Karpas-422 (cell line): ENCODE data around the gene UBE2J2. TPM values are rescaled to one million over a fixed set of nuclear protein-coding genes. Genes with fewer than 3 reads are reported as not detected.

Source experiments
- DNase-seq: peaks from one replicate; pipeline ENCODE4 v3.0.0-alpha.2; 2015
- H2AFZ ChIP-seq: fragments of 200-600 bp; sonication (generic); 2 replicates; pipeline ENCODE4 v1.6.1; 2014; ENCODE audit warnings: antibody characterized with exemption, low read length, mixed read lengths
- H3K27ac ChIP-seq: fragments of 200-600 bp; sonication (generic); 2 replicates; pipeline ENCODE4 v1.5.1; 2014; ENCODE audit warnings: mild to moderate bottlenecking, low read length, moderate library complexity
- H3K27me3 ChIP-seq: fragments of 200-600 bp; sonication (generic); 2 replicates; pipeline ENCODE4 v1.6.1; 2014; ENCODE audit warnings: low read length, mixed read lengths
- H3K36me3 ChIP-seq: fragments of 200-600 bp; sonication (generic); 2 replicates; pipeline ENCODE4 v1.6.1; 2014; ENCODE audit warnings: low read length, mixed read lengths; ENCODE audit not compliant: insufficient read depth
- H3K4me1 ChIP-seq: fragments of 200-600 bp; sonication (generic); 2 replicates; pipeline ENCODE4 v1.6.1; 2014; ENCODE audit warnings: mild to moderate bottlenecking, low read length, mixed read lengths
- H3K4me2 ChIP-seq: fragments of 200-600 bp; sonication (generic); 2 replicates; pipeline ENCODE4 v1.6.1; 2014; ENCODE audit warnings: low read length, low read depth, mild to moderate bottlenecking; ENCODE audit not compliant: poor library complexity, severe bottlenecking
- H3K4me3 ChIP-seq: fragments of 200-600 bp; sonication (generic); 2 replicates; pipeline ENCODE4 v1.5.1; 2014; ENCODE audit warnings: mild to moderate bottlenecking, antibody characterized with exemption, low read length, mixed read lengths
- H3K79me2 ChIP-seq: fragments of 200-600 bp; sonication (generic); 2 replicates; pipeline ENCODE4 v1.6.1; 2014; ENCODE audit warnings: mild to moderate bottlenecking, low read length, mixed read lengths
- H3K9ac ChIP-seq: fragments of 200-600 bp; sonication (generic); 2 replicates; pipeline ENCODE4 v1.6.0; 2014; ENCODE audit warnings: low read length
- H3K9me2 ChIP-seq: fragments of 200-600 bp; sonication (generic), shearing (Covaris generic); replicated peaks from 2 replicates; pipeline ENCODE4 v1.6.0; 2014; ENCODE audit warnings: mild to moderate bottlenecking, low read length, moderate library complexity; ENCODE audit not compliant: insufficient read depth
- H3K9me3 ChIP-seq: fragments of 300-700, 200-600 bp; sonication (generic); 2 replicates; pipeline ENCODE4 v1.6.1; 2014; ENCODE audit warnings: low read length, mixed read lengths
- H4K20me1 ChIP-seq: fragments of 200-600 bp; sonication (generic); 2 replicates; pipeline ENCODE4 v1.6.1; 2014; ENCODE audit warnings: mild to moderate bottlenecking, antibody characterized with exemption, low read length, low read depth; ENCODE audit not compliant: insufficient read depth
- total RNA-seq: library from RNA; depleted of rRNA; stranded (reverse); fragments of >200 nt; shearing (Covaris generic); gene quantifications from 2 replicates; pipeline ENCODE4 v1.2.3, GENCODE V29; 2014; ENCODE audit warnings: low replicate concordance

The UBE2J2 gene
- total RNA-seq, 1 experiment from 2014 or later = 46.1 TPM

DNA sequence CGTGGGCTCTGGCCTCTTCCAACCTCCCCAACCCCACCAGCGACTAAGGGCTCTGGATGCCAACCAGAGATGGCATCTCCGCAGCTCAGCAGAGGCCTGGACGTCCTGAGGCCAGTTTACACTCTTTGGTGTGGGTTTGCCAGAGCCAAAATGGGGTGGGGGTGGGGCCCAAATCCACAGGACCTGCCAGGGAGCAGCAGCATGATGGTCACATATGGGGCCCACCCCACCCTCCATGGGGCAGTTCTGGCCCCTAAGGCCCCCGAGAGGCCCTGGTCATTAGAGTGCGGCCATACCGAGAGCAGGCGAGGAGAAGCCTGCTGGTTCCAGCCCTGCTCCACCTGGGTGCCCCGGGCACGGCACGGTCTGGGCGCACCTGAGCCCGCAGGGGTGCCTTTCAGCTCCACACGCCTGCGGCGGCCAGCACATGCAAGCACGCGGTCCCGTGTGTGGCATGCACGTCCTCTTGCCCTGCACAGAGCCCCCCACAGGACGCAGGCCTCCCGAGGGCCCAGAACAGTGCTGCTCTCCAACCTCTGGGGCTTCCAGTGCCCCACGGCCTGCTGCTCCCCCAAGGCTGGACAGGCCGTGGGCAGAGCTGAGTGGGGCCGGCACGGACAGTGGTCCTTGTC, 31.9 kb downstream of the UBE2J2 start:
- H3K27me3 ChIP-seq = no peaks in the 10 kb centered on the region
- H3K27ac ChIP-seq = no peak overlapping the region
- H4K20me1 ChIP-seq = peaks cover 7% of the 10 kb centered on the region; the same call in 1 of the 2 replicates
- H3K4me3 ChIP-seq = no peak overlapping the region
- DNase-seq = no peak
- no peaks in the 10 kb centered on the region for H3K4me1 ChIP-seq
- H3K9ac ChIP-seq = no peak overlapping the region
- no peak overlapping the region for H3K4me2 ChIP-seq
- no peaks in the 10 kb centered on the region for H3K9me3 ChIP-seq
- no peaks in the 10 kb centered on the region for H3K9me2 ChIP-seq
- H3K36me3 ChIP-seq = no peaks in the 10 kb centered on the region
- no peak overlapping the region for H2AFZ ChIP-seq
- no peaks in the 10 kb centered on the region for H3K79me2 ChIP-seq

DNA sequence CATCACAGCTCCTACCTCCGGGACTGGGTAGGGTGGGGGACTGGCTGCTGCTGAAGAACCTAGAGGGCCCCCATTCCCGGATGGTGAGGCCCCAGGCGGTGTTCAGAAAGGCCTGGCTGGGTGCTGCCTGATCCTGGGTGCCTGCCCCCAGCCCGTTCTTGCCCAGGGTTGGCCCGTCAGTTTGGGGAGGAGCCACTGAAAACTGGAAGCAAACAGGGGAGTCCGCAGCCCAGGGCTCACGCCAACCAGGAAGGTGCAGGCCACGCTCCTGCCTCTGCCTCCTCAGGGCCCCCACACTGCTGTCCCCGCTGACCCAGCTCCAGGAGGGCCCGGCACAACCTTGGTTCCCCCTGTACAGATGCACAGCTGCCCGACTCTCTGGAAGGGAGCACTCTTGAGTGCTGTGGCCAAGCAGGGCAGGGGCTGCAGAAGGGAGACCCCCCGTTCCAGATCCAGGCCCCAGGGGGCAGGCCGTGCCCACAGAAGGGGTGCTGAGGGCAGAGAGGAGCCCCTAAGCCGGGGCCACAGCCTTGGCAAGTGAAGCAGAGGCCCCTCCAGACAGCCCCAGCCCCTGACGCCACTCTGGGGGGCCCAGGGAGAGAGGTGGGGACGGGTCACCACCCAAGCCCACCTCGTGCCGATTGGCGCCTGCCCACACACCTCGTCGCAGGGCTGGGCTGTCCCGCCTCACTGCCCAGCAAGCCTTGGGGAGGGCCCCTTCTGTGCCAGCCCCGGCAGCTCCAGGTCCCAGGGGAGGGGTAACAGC, 32.6 kb downstream of the UBE2J2 start:
- Histone ChIP-seq H3K4me1 (no peaks in the 10 kb centered on the region), H4K20me1 (peaks cover 7% of the 10 kb centered on the region; the same call in 1 of the 2 replicates), H3K4me2 (no peak overlapping the region), H3K27me3 (no peaks in the 10 kb centered on the region), H3K9ac (no peak overlapping the region), H3K9me3 (no peaks in the 10 kb centered on the region), H3K4me3 (no peak overlapping the region), H3K79me2 (no peaks in the 10 kb centered on the region), H3K9me2 (no peaks in the 10 kb centered on the region), H2AFZ (no peak overlapping the region), H3K36me3 (no peaks in the 10 kb centered on the region), H3K27ac (no peak overlapping the region)
- DNase-seq = no peak

DNA sequence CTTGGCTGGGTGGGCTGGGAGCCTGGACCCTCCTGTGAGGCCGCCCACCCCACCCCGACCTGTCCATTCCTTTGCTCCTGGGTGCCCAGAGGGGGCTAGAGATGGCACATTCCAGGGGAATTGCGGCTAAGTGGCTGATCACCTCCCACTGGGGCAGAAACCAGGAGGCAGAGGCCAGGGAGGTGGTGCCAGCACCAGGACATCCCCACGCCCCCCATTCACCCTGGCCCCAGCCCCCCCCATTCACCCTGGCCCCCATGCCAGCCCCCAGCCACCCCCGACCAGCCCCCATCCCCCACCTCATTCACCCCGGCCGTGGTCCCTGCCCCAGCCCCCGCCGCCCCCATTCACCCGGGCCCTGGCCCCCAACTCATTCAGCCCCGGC, 33.3 kb downstream of the UBE2J2 start:
- Histone ChIP-seq H3K36me3 (no peaks in the 10 kb centered on the region), H2AFZ (no peak overlapping the region), H3K27ac (no peak overlapping the region), H3K9ac (no peak overlapping the region), H3K4me2 (no peak overlapping the region), H3K9me3 (no peaks in the 10 kb centered on the region), H3K9me2 (no peaks in the 10 kb centered on the region), H4K20me1 (peaks cover 7% of the 10 kb centered on the region; the same call in 1 of the 2 replicates), H3K4me3 (no peak overlapping the region), H3K27me3 (no peaks in the 10 kb centered on the region), H3K4me1 (no peaks in the 10 kb centered on the region), H3K79me2 (no peaks in the 10 kb centered on the region)
- no peak for DNase-seq

DNA sequence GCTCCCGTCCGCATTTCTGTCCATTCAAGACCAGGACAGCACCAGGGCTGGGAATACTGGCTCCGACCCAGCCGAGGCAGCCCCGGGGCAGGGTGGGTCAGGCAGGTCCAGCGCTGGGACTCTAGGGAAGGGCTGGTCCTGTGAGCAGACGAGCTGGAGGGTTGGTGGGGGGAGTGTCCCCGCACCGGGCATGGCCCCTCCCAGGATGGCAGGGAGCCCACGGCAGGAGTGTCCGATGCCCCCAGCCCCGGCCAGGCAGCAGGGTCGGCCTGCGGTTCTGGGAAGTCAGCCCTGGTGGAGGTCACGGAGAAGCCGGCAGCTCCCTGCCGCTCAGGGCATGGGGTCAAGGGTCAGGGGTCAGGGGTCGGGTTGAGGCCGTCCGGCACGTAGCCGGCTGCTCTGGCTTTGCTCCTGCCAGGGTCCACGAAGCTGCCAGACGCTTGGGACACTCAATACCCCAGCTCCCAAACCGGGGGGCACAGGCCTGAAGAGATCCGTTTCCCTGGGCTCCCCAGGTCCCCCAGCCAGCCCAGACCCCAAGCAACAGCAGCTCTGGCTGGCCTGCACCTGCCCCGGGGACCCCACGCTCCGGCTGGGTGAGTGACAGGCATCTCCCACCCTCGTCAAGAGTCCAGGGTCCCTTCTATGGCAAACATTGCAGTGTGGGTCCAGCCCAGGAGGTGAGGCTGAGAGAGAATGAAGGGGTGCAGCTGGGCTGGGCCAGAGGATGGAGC, 33.9 kb downstream of the UBE2J2 start:
- Histone ChIP-seq H3K4me2 (no peak overlapping the region), H3K9me3 (no peaks in the 10 kb centered on the region), H3K27ac (no peak overlapping the region), H3K27me3 (no peaks in the 10 kb centered on the region), H3K9ac (no peak overlapping the region), H3K4me1 (no peaks in the 10 kb centered on the region), H3K36me3 (no peaks in the 10 kb centered on the region), H3K79me2 (no peaks in the 10 kb centered on the region), H2AFZ (no peak overlapping the region), H4K20me1 (peaks cover 7% of the 10 kb centered on the region; the same call in 1 of the 2 replicates), H3K9me2 (no peaks in the 10 kb centered on the region), H3K4me3 (no peak overlapping the region)
- DNase-seq = no peak

DNA sequence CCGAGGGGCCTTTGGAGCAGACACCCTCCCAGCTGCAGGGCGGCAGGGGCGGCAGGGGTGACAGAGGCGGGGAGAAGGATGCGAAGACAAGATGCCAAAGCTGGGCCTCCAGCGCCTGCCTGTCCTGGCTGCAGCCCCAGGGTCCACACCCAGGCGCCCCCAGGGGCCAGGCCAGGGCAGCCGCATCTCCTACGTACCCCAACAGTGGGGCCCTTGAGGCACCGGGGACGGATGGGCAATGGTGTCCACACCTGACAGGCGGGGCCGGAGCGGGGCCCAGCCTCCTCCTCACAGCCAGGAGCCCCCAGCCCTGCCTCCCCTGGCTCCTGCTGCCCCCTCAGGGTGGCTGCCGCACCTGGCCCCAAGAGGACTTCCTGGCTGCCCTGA, 34.4 kb downstream of the UBE2J2 start:
- Histone ChIP-seq H2AFZ (no peak overlapping the region), H3K27me3 (no peaks in the 10 kb centered on the region), H4K20me1 (peaks cover 7% of the 10 kb centered on the region; the same call in 1 of the 2 replicates), H3K79me2 (no peaks in the 10 kb centered on the region), H3K36me3 (no peaks in the 10 kb centered on the region), H3K9ac (no peak overlapping the region), H3K9me2 (no peaks in the 10 kb centered on the region), H3K4me3 (no peak overlapping the region), H3K27ac (no peak overlapping the region), H3K4me2 (no peak overlapping the region), H3K9me3 (no peaks in the 10 kb centered on the region), H3K4me1 (no peaks in the 10 kb centered on the region)
- DNase-seq = no peak

DNA sequence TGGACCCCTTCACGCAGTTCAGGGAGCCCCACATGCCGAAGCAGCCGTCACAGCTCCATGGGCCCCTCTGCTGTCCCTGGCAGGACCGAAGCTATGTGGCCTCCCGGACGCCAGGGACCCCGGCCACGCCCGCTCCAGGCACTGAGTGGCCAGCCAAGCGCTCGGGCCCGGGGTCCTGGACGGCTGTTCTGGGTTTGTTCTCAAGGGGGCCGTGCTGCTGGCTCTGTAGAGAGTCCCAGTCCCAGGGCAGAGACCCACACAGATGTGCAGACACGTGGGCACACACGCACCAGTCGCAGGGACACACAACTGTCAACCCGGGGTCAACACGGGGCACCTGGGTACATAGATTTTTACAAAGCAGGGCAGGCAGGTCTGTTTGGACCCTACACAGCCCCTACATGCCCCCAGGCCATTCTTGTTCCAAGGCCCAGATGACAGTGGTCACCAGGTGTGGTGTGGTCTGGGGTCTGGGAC, 34.9 kb downstream of the UBE2J2 start:
- Histone ChIP-seq H3K9ac (no peak overlapping the region), H2AFZ (no peak overlapping the region), H3K4me3 (no peak overlapping the region), H3K27me3 (no peaks in the 10 kb centered on the region), H3K4me1 (no peaks in the 10 kb centered on the region; the same call in 1 of the 2 replicates), H3K9me2 (no peaks in the 10 kb centered on the region), H3K79me2 (no peaks in the 10 kb centered on the region), H3K4me2 (no peak overlapping the region), H3K9me3 (no peaks in the 10 kb centered on the region), H3K36me3 (no peaks in the 10 kb centered on the region), H4K20me1 (peaks cover 7% of the 10 kb centered on the region; the same call in 1 of the 2 replicates), H3K27ac (no peak overlapping the region)
- no peak for DNase-seq

DNA sequence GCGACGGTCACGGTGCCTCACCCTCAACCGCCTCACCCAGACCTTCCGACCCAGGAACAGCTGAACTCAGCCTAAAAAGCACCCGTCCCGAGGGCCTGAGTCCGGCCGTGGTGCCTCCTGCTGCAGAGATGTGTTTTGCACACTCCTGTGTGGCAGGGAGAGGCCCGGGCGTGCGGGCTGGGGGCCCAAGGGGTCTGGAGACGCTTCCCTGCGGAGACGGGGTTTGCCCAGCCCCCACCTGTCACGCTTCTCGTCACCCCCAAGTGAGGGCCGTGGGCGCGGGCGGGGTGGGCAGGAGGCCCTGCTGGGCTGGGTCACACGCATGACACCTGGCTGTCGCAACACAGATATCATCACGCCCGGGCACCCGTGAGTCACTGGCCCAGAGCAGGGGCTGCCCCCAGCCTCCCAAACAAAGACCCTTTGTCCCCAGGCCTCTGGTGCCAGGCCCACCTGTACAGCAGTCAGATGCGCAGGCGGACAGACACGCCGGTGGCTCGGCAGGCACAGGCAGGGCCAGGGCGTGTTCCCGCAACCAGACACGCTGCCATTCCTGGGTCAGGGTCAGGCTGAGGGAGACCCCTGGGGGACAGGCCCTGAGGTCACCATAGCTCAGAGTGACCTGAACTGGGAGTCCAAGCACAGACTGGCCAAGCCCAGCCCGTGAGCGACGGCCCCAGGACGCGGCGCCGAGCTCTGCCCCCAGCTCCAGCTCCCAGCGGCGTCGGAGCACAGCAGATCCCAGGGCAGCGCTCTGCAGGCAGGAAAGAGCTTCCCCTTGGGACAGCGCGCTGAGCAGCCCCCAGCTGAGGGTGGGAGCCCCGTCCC, 35.6 kb downstream of the UBE2J2 start:
- no peak overlapping the region for H3K4me2 ChIP-seq

More for the DNA sequence above, 35.6 kb downstream of the UBE2J2 start:
- H3K9me2 ChIP-seq = no peaks in the 10 kb centered on the region
- H4K20me1 ChIP-seq = peaks cover 13% of the 10 kb centered on the region; the same call in 1 of the 2 replicates
- H3K4me1 ChIP-seq = peaks cover 5% of the 10 kb centered on the region
- H3K4me3 ChIP-seq = no peak overlapping the region
- no peak overlapping the region for H3K9ac ChIP-seq
- H3K27me3 ChIP-seq = no peaks in the 10 kb centered on the region
- H2AFZ ChIP-seq = no peak overlapping the region
- 0 out of 2 replicates have a peak, but pooled peaks cover 5% of the 10 kb centered on the region for H3K79me2 ChIP-seq
- H3K9me3 ChIP-seq = no peaks in the 10 kb centered on the region
- H3K27ac ChIP-seq = no peak overlapping the region
- no peak for DNase-seq
- no peaks in the 10 kb centered on the region for H3K36me3 ChIP-seq
